Activated CD4-positive, alpha-beta T cell treated with anti-CD3 and anti-CD28 coated beads, Interleukin-2, amount 10 ng/mL, durations not matched to agents 7 days and 5 days (primary cell): ENCODE results near the gene PCDHA4. TPM values are rescaled to one million over a fixed set of nuclear protein-coding genes. Genes with fewer than 3 reads are reported as not detected.
"Not testable (repeated sequence)": the region's sequence is repeated elsewhere in the genome, so short reads cannot be mapped to it uniquely, and the experiment has no call there.

Experiments
- CTCF ChIA-PET: fragments of 350-600 bp; sonication (Branson Sonifier 250); formaldehyde crosslinking; loops from one replicate; lab custom pipeline; 2021; ENCODE audit warnings: antibody characterized with exemption; lab: Charles Lee
- POLR2A ChIA-PET: fragments of 350-600 bp; sonication (Branson Sonifier 250); formaldehyde crosslinking; loops from one replicate; lab custom pipeline; 2021; ENCODE audit warnings: antibody characterized with exemption; lab: Charles Lee
- DNase-seq: peaks from one replicate; pipeline ENCODE4 v3.0.0-alpha.2; 2020
- H3K27ac Mint-ChIP-seq: one replicate; pipeline ENCODE4 v1.8.0; 2021; ENCODE audit warnings: mild to moderate bottlenecking, moderate library complexity, mixed read lengths
- H3K27me3 Mint-ChIP-seq: one replicate; pipeline ENCODE4 v1.8.0; 2021; ENCODE audit warnings: mixed read lengths
- H3K36me3 Mint-ChIP-seq: one replicate; pipeline ENCODE4 v1.8.0; 2021; ENCODE audit warnings: low read depth, mixed read lengths
- H3K4me1 Mint-ChIP-seq: one replicate; pipeline ENCODE4 v1.8.0; 2021; ENCODE audit warnings: mixed read lengths
- H3K4me3 Mint-ChIP-seq: one replicate; pipeline ENCODE4 v1.8.0; 2021; ENCODE audit warnings: mild to moderate bottlenecking, moderate library complexity, mixed read lengths
- H3K9me3 Mint-ChIP-seq: one replicate; pipeline ENCODE4 v1.8.0; 2021; ENCODE audit warnings: mixed read lengths
- total RNA-seq, 2 experiments: library from RNA; stranded (reverse); gene quantifications; one replicate each; pipeline ENCODE4 v1.2.3, GENCODE V29; 2021

PCDHA4 gene
- total RNA-seq, 2 experiments from 2014 or later, result not detected

DNA sequence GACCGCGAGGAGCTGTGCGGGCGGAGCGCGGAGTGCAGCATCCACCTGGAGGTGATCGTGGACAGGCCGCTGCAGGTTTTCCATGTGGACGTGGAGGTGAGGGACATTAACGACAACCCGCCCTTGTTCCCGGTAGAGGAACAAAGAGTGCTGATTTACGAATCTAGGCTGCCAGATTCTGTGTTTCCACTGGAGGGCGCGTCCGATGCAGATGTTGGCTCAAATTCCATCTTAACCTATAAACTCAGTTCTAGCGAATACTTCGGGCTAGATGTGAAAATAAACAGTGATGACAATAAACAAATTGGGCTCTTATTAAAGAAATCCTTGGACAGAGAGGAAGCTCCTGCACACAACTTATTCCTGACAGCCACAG is 21.5 kb downstream of the PCDHA4 start:
- Mint-ChIP-seq H3K9me3 (peaks cover 14% of the 10 kb centered on the region), H3K27me3 (peaks cover 2% of the 10 kb centered on the region), H3K27ac (no peak overlapping the region), H3K4me3 (no peak overlapping the region), H3K36me3 (no peaks in the 10 kb centered on the region), H3K4me1 (no peaks in the 10 kb centered on the region)
- no peak for DNase-seq
- POLR2A ChIA-PET, result no interaction called here
- CTCF ChIA-PET, result interaction anchor here (1.5 kb wide), 1 partner anchor 13 kb away, joined by 4 read pairs; no protein-coding TSS in a partner anchor

DNA sequence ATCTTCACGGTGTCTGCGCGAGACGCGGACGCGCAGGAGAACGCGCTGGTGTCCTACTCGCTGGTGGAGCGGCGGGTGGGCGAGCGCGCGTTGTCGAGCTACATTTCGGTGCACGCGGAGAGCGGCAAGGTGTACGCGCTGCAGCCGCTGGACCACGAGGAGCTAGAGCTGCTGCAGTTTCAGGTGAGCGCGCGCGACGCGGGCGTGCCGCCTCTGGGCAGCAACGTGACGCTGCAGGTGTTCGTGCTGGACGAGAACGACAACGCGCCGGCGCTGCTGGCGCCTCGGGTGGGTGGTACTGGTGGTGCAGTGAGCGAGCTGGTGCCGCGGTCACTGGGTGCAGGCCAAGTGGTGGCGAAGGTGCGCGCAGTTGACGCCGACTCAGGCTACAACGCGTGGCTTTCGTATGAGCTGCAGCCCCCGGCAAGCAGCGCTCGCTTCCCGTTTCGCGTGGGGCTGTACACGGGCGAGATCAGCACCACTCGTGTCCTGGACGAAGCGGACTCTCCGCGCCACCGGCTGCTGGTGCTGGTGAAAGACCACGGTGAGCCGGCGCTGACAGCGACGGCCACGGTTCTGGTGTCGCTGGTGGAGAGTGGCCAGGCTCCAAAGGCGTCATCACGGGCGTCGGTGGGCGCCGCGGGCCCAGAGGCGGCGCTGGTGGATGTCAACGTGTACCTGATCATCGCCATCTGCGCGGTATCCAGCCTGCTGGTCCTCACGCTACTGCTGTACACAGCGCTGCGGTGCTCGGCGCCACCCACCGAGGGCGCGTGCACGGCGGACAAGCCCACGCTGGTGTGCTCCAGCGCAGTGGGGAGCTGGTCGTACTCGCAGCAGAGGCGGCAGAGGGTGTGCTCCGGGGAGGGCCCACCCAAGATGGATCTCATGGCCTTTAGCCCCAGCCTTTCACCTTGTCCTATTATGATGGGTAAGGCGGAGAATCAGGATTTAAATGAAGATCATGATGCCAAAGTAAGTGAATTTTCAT is 22.9 kb downstream of the PCDHA4 start:
- H3K27ac Mint-ChIP-seq, H3K27me3 Mint-ChIP-seq, H3K4me3 Mint-ChIP-seq, DNase-seq, H3K4me1 Mint-ChIP-seq, POLR2A ChIA-PET, H3K36me3 Mint-ChIP-seq: not testable (repeated sequence)
- H3K9me3 Mint-ChIP-seq, result peaks cover 16% of the 10 kb centered on the region
- CTCF ChIA-PET, result interaction anchor here (1.5 kb wide), 1 partner anchor 12 kb away, joined by 4 read pairs; no protein-coding TSS in a partner anchor

DNA sequence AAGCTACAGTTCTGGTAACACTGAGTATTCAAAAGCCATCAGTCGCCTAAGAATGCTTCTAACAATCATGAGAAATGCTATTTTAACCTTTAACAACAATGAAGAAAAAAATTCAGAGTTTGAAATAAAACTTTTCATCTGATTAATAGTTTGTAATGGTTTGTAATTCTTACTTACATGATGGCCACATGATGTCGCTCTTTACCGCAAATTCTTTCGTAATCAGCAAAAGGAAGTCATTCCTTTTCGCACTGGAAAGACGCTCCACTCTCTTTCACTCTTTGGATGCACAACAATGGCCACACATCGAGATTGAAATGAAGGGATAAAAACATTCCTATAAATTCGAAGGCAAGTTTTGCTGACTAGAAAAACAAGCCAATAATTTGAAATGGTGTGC is 27.1 kb downstream of the PCDHA4 start, which contains the start of gene PCDHA7:
TSS of gene PCDHA7 (plus strand) at position 277 of the 400 bp plus-strand sequence. CDS start at position 392, 115 bp downstream.
- CTCF ChIA-PET, result no interaction called here
- Mint-ChIP-seq H3K36me3 (no peaks in the 10 kb centered on the region), H3K9me3 (peaks cover 6% of the 10 kb centered on the region), H3K4me3 (no peak within 1 kb of the TSS), H3K27me3 (peaks cover 2% of the 10 kb centered on the region), H3K4me1 (no peaks in the 10 kb centered on the region), H3K27ac (no peak within 1 kb of the TSS)
- POLR2A ChIA-PET, result no interaction called here
- no peak for DNase-seq

DNA sequence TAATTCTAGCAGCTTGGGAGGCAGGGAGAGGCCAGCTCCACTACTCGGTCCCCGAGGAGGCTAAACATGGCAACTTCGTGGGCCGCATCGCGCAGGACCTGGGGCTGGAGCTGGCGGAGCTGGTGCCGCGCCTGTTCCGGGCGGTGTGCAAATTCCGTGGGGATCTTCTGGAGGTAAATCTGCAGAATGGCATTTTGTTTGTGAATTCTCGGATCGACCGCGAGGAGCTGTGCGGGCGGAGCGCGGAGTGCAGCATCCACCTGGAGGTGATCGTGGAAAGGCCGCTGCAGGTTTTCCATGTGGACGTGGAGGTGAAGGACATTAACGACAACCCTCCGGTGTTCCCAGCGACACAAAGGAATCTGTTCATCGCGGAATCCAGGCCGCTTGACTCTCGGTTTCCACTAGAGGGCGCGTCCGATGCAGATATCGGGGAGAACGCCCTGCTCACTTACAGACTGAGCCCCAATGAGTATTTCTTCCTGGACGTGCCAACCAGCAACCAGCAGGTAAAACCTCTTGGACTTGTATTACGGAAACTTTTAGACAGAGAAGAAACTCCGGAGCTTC is 27.7 kb downstream of the PCDHA4 start:
- H3K9me3 Mint-ChIP-seq, H3K4me3 Mint-ChIP-seq, POLR2A ChIA-PET, H3K27ac Mint-ChIP-seq, H3K27me3 Mint-ChIP-seq, H3K4me1 Mint-ChIP-seq, DNase-seq, CTCF ChIA-PET, H3K36me3 Mint-ChIP-seq: not testable (repeated sequence)

DNA sequence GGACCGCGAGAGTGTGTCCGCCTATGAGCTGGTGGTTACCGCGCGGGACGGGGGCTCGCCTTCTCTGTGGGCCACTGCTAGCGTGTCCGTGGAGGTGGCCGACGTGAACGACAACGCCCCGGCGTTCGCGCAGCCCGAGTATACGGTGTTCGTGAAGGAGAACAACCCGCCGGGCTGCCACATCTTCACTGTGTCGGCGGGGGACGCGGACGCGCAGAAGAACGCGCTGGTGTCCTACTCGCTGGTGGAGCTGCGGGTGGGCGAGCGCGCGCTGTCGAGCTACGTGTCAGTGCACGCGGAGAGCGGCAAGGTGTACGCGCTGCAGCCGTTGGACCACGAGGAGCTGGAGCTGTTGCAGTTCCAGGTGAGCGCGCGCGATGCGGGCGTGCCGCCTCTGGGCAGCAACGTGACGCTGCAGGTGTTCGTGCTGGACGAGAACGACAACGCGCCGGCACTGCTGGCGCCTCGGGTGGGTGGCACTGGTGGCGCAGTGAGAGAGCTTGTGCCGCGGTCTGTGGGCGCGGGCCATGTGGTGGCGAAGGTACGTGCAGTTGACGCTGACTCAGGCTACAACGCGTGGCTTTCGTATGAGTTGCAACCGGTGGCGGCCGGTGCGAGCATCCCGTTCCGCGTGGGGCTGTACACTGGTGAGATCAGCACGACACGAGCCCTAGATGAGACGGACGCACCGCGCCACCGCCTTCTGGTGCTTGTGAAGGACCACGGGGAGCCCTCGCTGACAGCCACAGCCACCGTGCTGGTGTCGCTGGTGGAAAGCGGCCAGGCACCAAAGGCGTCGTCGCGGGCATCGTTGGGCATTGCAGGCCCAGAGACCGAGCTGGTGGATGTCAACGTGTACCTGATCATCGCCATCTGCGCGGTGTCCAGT is 29.0 kb downstream of the PCDHA4 start:
- no peaks in the 10 kb centered on the region for H3K36me3 Mint-ChIP-seq
- CTCF ChIA-PET, result no interaction called here
- H3K27me3 Mint-ChIP-seq, result peaks cover 2% of the 10 kb centered on the region
- no peak for DNase-seq
- no peak overlapping the region for H3K4me3 Mint-ChIP-seq
- no peak overlapping the region for H3K27ac Mint-ChIP-seq
- POLR2A ChIA-PET, result no interaction called here
- H3K4me1 Mint-ChIP-seq, result no peaks in the 10 kb centered on the region
- peaks cover 13% of the 10 kb centered on the region for H3K9me3 Mint-ChIP-seq

DNA sequence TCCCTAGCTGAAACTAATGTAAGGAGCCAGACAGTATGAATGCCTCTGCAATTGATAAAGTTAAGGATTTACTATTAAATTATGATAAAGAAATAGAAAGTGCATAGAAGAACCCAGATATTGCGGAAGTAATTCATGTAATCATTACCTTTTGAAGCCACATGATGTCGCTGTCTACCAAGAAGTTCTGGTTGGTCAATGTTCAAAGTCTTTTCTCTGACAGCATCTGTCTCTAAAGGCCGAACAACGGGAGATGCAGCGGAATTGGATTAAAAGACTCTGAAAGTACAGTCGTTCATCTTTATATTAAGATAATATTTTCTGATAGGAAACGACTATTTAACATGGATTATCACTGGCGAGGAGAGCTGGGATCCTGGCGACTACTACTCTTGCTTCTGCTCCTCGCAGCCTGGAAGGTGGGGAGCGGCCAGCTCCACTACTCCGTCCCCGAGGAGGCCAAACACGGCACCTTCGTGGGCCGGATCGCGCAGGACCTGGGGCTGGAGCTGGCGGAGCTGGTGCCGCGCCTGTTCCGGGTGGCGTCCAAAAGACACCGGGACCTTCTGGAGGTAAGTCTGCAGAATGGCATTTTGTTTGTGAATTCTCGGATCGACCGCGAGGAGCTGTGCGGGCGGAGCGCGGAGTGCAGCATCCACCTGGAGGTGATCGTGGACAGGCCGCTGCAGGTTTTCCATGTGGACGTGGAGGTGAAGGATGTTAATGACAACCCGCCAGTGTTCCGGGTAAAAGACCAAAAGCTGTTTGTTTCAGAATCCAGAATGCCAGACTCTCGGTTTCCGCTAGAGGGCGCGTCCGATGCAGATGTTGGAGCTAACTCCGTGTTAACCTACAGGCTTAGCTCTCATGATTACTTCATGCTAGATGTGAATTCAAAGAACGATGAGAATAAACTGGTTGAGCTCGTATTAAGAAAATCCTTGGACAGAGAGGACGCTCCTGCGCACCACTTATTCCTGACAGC is 34.4 kb downstream of the PCDHA4 start, which contains the start of gene PCDHA8:
TSS of gene PCDHA8 (plus strand) at position 210 of the 985 bp plus-strand sequence. CDS start at position 345, 135 bp downstream.
- Mint-ChIP-seq H3K4me3 (peak within 1 kb of the TSS; percentile 22), H3K9me3 (peaks cover 18% of the 10 kb centered on the region), H3K36me3 (no peaks in the 10 kb centered on the region), H3K4me1 (no peaks in the 10 kb centered on the region), H3K27ac (no peak within 1 kb of the TSS), H3K27me3 (no peaks in the 10 kb centered on the region)
- CTCF ChIA-PET, result interaction anchor here (1.0 to 1.1 kb wide), 4 partner anchors 12 to 556 kb away, joined by 3 to 4 read pairs (median 3); partner anchors contain the start of gene PCDHGB5
- no peak for DNase-seq
- POLR2A ChIA-PET, result no interaction called here

DNA sequence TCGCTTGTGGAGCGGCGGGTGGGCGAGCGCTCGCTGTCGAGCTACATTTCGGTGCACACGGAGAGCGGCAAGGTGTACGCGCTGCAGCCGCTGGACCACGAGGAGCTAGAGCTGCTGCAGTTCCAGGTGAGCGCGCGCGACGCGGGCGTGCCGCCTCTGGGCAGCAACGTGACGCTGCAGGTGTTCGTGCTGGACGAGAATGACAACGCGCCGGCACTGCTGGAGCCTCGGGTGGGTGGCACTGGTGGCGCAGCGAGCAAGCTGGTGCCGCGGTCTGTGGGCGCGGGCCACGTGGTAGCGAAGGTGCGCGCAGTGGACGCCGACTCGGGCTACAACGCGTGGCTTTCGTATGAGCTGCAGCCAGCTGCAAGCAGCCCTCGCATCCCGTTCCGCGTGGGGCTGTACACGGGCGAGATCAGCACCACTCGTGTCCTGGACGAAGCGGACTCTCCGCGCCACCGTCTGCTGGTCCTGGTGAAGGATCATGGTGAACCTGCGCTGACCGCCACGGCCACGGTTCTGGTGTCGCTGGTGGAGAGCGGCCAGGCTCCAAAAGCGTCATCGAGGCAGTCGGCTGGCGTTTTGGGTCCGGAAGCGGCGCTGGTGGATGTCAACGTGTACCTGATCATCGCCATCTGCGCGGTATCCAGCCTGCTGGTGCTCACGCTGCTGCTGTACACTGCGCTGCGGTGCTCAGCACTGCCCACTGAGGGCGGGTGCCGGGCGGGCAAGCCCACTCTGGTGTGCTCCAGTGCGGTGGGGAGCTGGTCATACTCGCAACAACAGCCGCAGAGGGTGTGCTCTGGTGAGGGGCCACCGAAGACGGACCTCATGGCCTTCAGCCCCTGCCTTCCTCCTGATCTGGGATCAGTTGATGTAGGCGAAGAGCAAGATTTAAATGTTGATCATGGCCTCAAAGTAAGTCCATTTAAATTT is 36.2 kb downstream of the PCDHA4 start:
- ChIA-PET POLR2A (no interaction called here), CTCF (no interaction called here)
- DNase-seq, result no peak
- Mint-ChIP-seq H3K27me3 (peaks cover 2% of the 10 kb centered on the region), H3K36me3 (no peaks in the 10 kb centered on the region), H3K4me1 (no peaks in the 10 kb centered on the region), H3K27ac (no peak overlapping the region), H3K4me3 (no peak overlapping the region), H3K9me3 (peaks cover 28% of the 10 kb centered on the region)

DNA sequence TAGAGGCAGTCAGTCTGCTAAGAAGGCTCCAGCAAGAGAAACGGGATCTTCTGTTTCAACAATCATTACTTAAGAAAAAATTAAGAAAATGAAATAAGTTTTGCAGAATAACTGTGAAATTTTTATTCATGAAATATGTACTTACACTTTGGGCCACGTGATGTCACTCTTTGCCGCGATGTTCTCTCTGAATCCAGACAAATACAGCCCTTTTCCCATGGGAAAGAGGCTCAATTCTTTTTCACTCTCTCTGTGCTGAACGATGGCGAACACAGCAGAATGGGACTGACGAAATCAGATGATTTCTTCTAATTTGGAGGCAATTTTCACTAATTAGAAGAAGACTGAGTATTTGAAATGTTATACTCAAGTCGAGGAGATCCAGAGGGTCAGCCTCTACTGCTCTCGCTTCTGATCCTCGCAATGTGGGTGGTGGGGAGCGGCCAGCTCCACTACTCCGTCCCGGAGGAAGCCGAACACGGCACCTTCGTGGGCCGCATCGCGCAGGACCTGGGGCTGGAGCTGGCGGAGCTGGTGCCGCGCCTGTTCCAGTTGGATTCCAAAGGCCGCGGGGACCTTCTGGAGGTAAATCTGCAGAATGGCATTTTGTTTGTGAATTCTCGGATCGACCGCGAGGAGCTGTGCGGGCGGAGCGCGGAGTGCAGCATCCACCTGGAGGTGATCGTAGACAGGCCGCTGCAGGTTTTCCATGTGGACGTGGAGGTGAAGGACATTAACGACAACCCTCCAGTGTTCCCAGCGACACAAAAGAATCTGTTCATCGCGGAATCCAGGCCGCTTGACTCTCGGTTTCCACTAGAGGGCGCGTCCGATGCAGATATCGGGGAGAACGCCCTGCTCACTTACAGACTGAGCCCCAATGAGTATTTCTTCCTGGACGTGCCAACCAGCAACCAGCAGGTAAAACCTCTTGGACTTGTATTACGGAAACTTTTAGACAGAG is 41.6 kb downstream of the PCDHA4 start, which contains the start of gene PCDHA9:
TSS of gene PCDHA9 (plus strand) at position 244 of the 964 bp plus-strand sequence. CDS start at position 358, 114 bp downstream.
- H3K4me1 Mint-ChIP-seq, H3K4me3 Mint-ChIP-seq, DNase-seq, H3K27me3 Mint-ChIP-seq, CTCF ChIA-PET, POLR2A ChIA-PET, H3K36me3 Mint-ChIP-seq, H3K27ac Mint-ChIP-seq: not testable (repeated sequence)
- peaks cover 18% of the 10 kb centered on the region for H3K9me3 Mint-ChIP-seq

DNA sequence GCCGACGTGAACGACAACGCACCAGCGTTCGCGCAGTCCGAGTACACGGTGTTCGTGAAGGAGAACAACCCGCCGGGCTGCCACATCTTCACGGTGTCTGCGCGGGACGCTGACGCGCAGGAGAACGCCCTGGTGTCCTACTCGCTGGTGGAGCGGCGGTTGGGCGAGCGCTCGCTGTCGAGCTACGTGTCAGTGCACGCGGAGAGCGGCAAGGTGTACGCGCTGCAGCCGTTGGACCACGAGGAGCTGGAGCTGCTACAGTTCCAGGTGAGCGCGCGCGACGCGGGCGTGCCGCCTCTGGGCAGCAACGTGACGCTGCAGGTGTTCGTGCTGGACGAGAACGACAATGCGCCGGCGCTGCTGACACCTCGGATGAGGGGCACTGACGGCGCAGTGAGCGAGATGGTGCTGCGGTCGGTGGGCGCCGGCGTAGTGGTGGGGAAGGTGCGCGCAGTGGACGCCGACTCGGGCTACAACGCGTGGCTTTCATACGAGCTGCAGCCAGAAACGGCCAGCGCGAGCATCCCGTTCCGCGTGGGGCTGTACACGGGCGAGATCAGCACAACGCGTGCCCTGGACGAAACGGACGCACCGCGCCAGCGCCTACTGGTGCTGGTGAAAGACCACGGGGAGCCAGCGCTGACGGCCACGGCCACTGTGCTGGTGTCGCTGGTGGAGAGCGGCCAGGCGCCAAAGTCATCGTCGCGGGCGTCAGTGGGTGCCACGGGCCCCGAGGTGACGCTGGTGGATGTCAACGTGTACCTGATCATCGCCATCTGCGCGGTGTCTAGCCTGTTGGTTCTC is 43.2 kb downstream of the PCDHA4 start:
- H3K4me1 Mint-ChIP-seq, DNase-seq, CTCF ChIA-PET, H3K4me3 Mint-ChIP-seq, H3K36me3 Mint-ChIP-seq, H3K27me3 Mint-ChIP-seq, POLR2A ChIA-PET, H3K27ac Mint-ChIP-seq: not testable (repeated sequence)
- peaks cover 14% of the 10 kb centered on the region for H3K9me3 Mint-ChIP-seq
